Left forelimb (tissue), 1 donor: Measurements from ENCODE around the gene SCCPDH.
"Not testable (repeated sequence)": the region's sequence is repeated elsewhere in the genome, so short reads cannot be mapped to it uniquely, and the experiment has no call there.

Source experiments
- DNase-seq: peaks from one replicate; pipeline ENCODE4 v3.0.0-alpha.2; 2018; ENCODE audit warnings: low spot score

Gene SCCPDH

GRCh38 chr1:246801241-246802020 lies 77.2 kb downstream of the SCCPDH start:
- DNase-seq: no peak

GRCh38 chr1:246803373-246803772 lies 79.2 kb downstream of the SCCPDH start:
- DNase-seq: no peak

GRCh38 chr1:246803883-246804282 lies 79.7 kb downstream of the SCCPDH start:
- DNase-seq: no peak

- no peak for DNase-seq
Observed at GRCh38 chr1:246805135-246805716, 81.0 kb downstream of the SCCPDH start.

GRCh38 chr1:246809473-246809872 lies 85.3 kb downstream of the SCCPDH start:
- DNase-seq: no peak

GRCh38 chr1:246811985-246812384 lies 87.8 kb downstream of the SCCPDH start:
- no peak for DNase-seq

- not testable (repeated sequence) for DNase-seq
Observed at GRCh38 chr1:246813325-246813724, 89.1 kb downstream of the SCCPDH start.

- no peak for DNase-seq
Observed at GRCh38 chr1:246814890-246815289, 90.7 kb downstream of the SCCPDH start.

- DNase-seq: no peak
Observed at GRCh38 chr1:246815693-246816270, 91.6 kb downstream of the SCCPDH start.
